GM12801 (cell line): ENCODE measurements around the gene HLCS.

Source experiments
- CTCF ChIP-seq: IDR thresholded peaks from one replicate; pipeline ENCODE4 v1.5.1; 2011; ENCODE audit warnings: control low read depth; ENCODE audit not compliant: insufficient read length; ENCODE audit errors: extremely low read depth

HLCS gene

GRCh38 chr21:36949171-36950141 lies 17.0 kb downstream of the HLCS start:
- TF ChIP-seq CTCF = no peak

- no peak for TF ChIP-seq CTCF
These were observed 17.8 kb downstream of the HLCS start for GRCh38 chr21:36948686-36949085.

- TF ChIP-seq CTCF = no peak
These were observed 19.5 kb downstream of the HLCS start for GRCh38 chr21:36946949-36947356.

GRCh38 chr21:36945496-36946138 lies 20.9 kb downstream of the HLCS start:
- no peak for TF ChIP-seq CTCF

- no peak for TF ChIP-seq CTCF
These were observed 29.9 kb downstream of the HLCS start for GRCh38 chr21:36936361-36937135.

GRCh38 chr21:36934864-36935420 lies 31.5 kb downstream of the HLCS start:
- TF ChIP-seq CTCF = no peak

- no peak for TF ChIP-seq CTCF
These were observed 34.2 kb downstream of the HLCS start for GRCh38 chr21:36932161-36932816.
